ENCODE measurements around the gene CFAP251. TPM values are rescaled to one million over a fixed set of nuclear protein-coding genes. Genes with fewer than 3 reads are reported as not detected.

Gene CFAP251
- total and polyA plus RNA-seq, 2 donors: 0.52 to 3.0 TPM

- H3K36me3 ChIP-seq (ENCODE audit: insufficient read depth): no peaks in the 10 kb centered on the region
- no peak for DNase-seq (ENCODE audit: extremely low spot score)
- 27% methylated on average over 14 of the region's 14 CpGs for WGBS
- H3K4me1 ChIP-seq (ENCODE audit: insufficient read depth): no peaks in the 10 kb centered on the region
- H3K27ac ChIP-seq (ENCODE audit: low read depth): peak overlapping the region; percentile 42
- no peak overlapping the region for H3K4me3 ChIP-seq (ENCODE audit: low read depth, low read length)
These were observed 133.0 kb downstream of the CFAP251 start for GRCh38 chr12:122051231-122051876.

DNA sequence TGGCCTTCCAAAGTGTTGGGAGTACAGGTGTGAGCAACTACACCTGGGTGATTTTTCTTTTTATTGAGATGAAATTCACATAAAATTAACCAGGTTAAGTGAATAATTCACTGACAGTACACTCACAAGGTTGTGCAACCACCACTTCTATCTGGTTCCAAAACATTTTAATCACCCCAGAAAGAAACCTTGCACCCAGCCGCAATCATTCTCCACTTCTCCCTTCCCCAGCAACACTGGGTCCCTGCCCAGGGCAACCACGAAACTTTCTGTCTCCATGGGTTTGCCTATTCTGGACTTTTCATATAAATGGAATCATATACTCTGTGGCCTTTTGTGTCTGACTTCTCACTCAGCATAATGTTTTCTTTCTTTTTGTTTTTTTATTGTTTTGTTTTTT is 133.9 kb downstream of the CFAP251 start:
- no peak overlapping the region for H3K27ac ChIP-seq (ENCODE audit: low read depth)
- 80% methylated on average over 2 of the region's 2 CpGs for WGBS
- no peak for DNase-seq (ENCODE audit: extremely low spot score)
- no peaks in the 10 kb centered on the region for H3K4me1 ChIP-seq (ENCODE audit: insufficient read depth)
- no peaks in the 10 kb centered on the region for H3K36me3 ChIP-seq (ENCODE audit: insufficient read depth)
- no peak overlapping the region for H3K4me3 ChIP-seq (ENCODE audit: low read depth, low read length)

Small RNAs within 50 kb of the gene (small RNA-seq; reads per million reads assigned to genes)
- gene AC069503.3 (not detected), gene RF00017 (not detected), gene RNU7-170P (not detected)

Other genes starting within 250 kb of the CFAP251 start
- 0.16 TPM for gene MORN3, start 248.9 kb upstream of the CFAP251 start, total RNA-seq
- 0.34 TPM for gene MORN3, start 248.9 kb upstream of the CFAP251 start, polyA plus RNA-seq
- gene TMEM120B, start 205.8 kb upstream of the CFAP251 start, total RNA-seq: 11.5 TPM
- 6.1 TPM for gene TMEM120B, start 205.8 kb upstream of the CFAP251 start, polyA plus RNA-seq
- gene RHOF, start 124.9 kb upstream of the CFAP251 start, total RNA-seq: 11.7 TPM
- gene RHOF, start 124.9 kb upstream of the CFAP251 start, polyA plus RNA-seq: 7.9 TPM
- gene SETD1B, start 114.6 kb upstream of the CFAP251 start, total RNA-seq: 4.3 TPM
- 25.3 TPM for gene SETD1B, start 114.6 kb upstream of the CFAP251 start, polyA plus RNA-seq
- gene HPD, start 59.7 kb upstream of the CFAP251 start, total RNA-seq: not detected
- gene HPD, start 59.7 kb upstream of the CFAP251 start, polyA plus RNA-seq: 4.0 TPM
- 28.3 TPM for gene PSMD9, start 29.8 kb upstream of the CFAP251 start, total RNA-seq
- 115 TPM for gene PSMD9, start 29.8 kb upstream of the CFAP251 start, polyA plus RNA-seq
- 7.8 TPM for gene BCL7A, start 103.3 kb downstream of the CFAP251 start, total RNA-seq
- 9.1 TPM for gene BCL7A, start 103.3 kb downstream of the CFAP251 start, polyA plus RNA-seq
- 37.8 TPM for gene MLXIP, start 160.2 kb downstream of the CFAP251 start, total RNA-seq
- gene MLXIP, start 160.2 kb downstream of the CFAP251 start, polyA plus RNA-seq: 67.9 TPM